GM13976 (cell line): ENCODE measurements around the gene RELL1.

Experiments
- DNase-seq: peaks from one replicate; pipeline ENCODE4 v3.0.0; 2012; ENCODE audit warnings: low spot score
- CTCF ChIP-seq: IDR thresholded peaks from 2 replicates; pipeline ENCODE4 v1.5.1; 2012; ENCODE audit warnings: borderline replicate concordance, mild to moderate bottlenecking; ENCODE audit not compliant: insufficient read depth; ENCODE audit errors: extremely low read depth, missing control alignments, control extremely low read depth
- in situ Hi-C: fragments of 300-500 bp; cut with MboI; formaldehyde crosslinking; loops from one replicate; pipeline ENCODE4 v1.12.0; 2022; ENCODE audit warnings: low sequenced_read_pairs, mixed read lengths, inconsistent platforms; ENCODE audit not compliant: unreplicated experiment

The RELL1 gene

GRCh38 chr4:37687681-37688080 lies 1.5 kb upstream of the RELL1 start:
- TF ChIP-seq CTCF = no peak
- in situ Hi-C loops = no loop called here
- no peak for DNase-seq

- in situ Hi-C loops = no loop called here
- no peak for DNase-seq
- TF ChIP-seq CTCF = no peak
Measured at GRCh38 chr4:37687194-37687562, 1.0 kb upstream of the RELL1 start.

- in situ Hi-C loops = no loop called here
Measured at GRCh38 chr4:37685823-37686372, 278 bp downstream of the RELL1 start.

GRCh38 chr4:37685161-37685822 lies 884 bp downstream of the RELL1 start:
- in situ Hi-C loops = no loop called here
- no peak for TF ChIP-seq CTCF
- DNase-seq = no peak

More at GRCh38 chr4:37685823-37686372, 278 bp downstream of the RELL1 start:
- DNase-seq = peak; percentile 52
- no peak for TF ChIP-seq CTCF

- no peak for DNase-seq
- TF ChIP-seq CTCF = no peak
Measured at GRCh38 chr4:37684154-37684553, 2.0 kb downstream of the RELL1 start.

GRCh38 chr4:37682701-37683401 lies 3.3 kb downstream of the RELL1 start:
- DNase-seq = peak; percentile 36
- in situ Hi-C loops = no loop called here
- no peak for TF ChIP-seq CTCF

More at GRCh38 chr4:37684154-37684553, 2.0 kb downstream of the RELL1 start:
- in situ Hi-C loops = no loop called here
